ENCODE results near the gene NKIRAS2.

The NKIRAS2 gene

GRCh38 chr17:42001729-42002128 lies 18.2 kb upstream of the NKIRAS2 start:
- no peak overlapping the region for H3K4me2 ChIP-seq (ENCODE audit: low read depth, low read length, poor library complexity, severe bottlenecking)
- no peak overlapping the region for H3K9ac ChIP-seq (ENCODE audit: low read length)
- no peak overlapping the region for H3K4me3 ChIP-seq (ENCODE audit: insufficient read depth, low read length, poor library complexity, severe bottlenecking)
- H3F3A ChIP-seq (ENCODE audit: insufficient read depth) = peaks cover 12% of the 10 kb centered on the region
- peaks cover 15% of the 10 kb centered on the region; the same call in 1 of the 2 replicates for H3K36me3 ChIP-seq (ENCODE audit: low read length)
- no peaks in the 10 kb centered on the region for H3K9me2 ChIP-seq (replicated peaks; ENCODE audit: insufficient read depth, low read length)
- TF ChIP-seq EZH2phosphoT487 (conservative IDR thresholded peaks at IDR 0.05; ENCODE audit: low read length) = no peak
- TF ChIP-seq, protein P1, sequence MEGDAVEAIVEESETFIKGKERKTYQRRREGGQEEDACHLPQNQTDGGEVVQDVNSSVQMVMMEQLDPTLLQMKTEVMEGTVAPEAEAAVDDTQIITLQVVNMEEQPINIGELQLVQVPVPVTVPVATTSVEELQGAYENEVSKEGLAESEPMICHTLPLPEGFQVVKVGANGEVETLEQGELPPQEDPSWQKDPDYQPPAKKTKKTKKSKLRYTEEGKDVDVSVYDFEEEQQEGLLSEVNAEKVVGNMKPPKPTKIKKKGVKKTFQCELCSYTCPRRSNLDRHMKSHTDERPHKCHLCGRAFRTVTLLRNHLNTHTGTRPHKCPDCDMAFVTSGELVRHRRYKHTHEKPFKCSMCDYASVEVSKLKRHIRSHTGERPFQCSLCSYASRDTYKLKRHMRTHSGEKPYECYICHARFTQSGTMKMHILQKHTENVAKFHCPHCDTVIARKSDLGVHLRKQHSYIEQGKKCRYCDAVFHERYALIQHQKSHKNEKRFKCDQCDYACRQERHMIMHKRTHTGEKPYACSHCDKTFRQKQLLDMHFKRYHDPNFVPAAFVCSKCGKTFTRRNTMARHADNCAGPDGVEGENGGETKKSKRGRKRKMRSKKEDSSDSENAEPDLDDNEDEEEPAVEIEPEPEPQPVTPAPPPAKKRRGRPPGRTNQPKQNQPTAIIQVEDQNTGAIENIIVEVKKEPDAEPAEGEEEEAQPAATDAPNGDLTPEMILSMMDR (IDR thresholded peaks at IDR 0.05; ENCODE audit: insufficient read depth, low read length, poor library complexity, severe bottlenecking) = no peak
- peaks cover 7% of the 10 kb centered on the region; the same call in 1 of the 2 replicates for H4K20me1 ChIP-seq (ENCODE audit: low read depth, low read length)
- H3K27ac ChIP-seq (ENCODE audit: low read depth, low read length) = no peak overlapping the region
- no peak overlapping the region for H2AFZ ChIP-seq (ENCODE audit: low read depth, low read length, severe bottlenecking)
- H3K79me2 ChIP-seq (ENCODE audit: insufficient read depth, low read length) = peaks cover 62% of the 10 kb centered on the region
- H3K9me3 ChIP-seq (ENCODE audit: insufficient read depth, low read length) = no peaks in the 10 kb centered on the region
- H3K27me3 ChIP-seq (ENCODE audit: low read length) = no peaks in the 10 kb centered on the region

DNA sequence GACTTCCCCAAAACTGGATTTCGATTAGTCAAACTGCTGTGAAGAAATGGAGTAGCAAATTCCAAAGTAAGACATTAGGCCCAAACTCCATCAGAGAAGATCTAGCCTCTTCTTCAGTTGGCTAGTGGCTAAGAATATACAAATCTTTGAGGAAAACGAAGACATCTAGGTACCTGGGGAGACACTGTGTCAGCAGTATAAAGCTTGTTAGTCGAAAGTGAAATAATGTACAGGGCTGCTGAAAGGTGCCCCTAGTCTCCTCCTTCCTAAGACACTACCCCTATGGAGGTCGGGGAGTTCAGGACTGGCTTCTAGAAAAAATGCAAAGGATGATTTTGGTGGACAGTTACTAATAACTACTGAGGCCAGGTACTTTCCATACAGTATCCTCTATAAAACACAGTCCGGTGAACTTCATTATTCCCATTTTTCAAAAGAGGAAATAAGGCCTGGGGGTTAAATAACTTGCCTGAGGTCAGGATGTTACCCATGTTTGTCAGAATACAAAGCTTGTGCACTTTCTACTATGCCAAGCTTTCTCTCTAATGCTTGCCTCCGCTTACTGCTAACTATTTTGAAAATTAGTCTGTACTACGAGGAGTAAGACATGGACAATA lies 17.6 kb upstream of the NKIRAS2 start:
- TF ChIP-seq, protein P1 (IDR thresholded peaks at IDR 0.05; ENCODE audit: insufficient read depth, low read length, poor library complexity, severe bottlenecking) = no peak
- TF ChIP-seq EZH2phosphoT487 (conservative IDR thresholded peaks at IDR 0.05; ENCODE audit: low read length) = no peak
- peaks cover 15% of the 10 kb centered on the region; the same call in 1 of the 2 replicates for H3K36me3 ChIP-seq (ENCODE audit: low read length)

GRCh38 chr17:42002792-42003301 lies 17.0 kb upstream of the NKIRAS2 start:
- no peaks in the 10 kb centered on the region for H3K9me3 ChIP-seq (ENCODE audit: insufficient read depth, low read length)
- H2AFZ ChIP-seq (ENCODE audit: low read depth, low read length, severe bottlenecking) = no peak overlapping the region
- H3F3A ChIP-seq (ENCODE audit: insufficient read depth) = peaks cover 7% of the 10 kb centered on the region; the same call in 1 of the 2 replicates
- H3K27ac ChIP-seq (ENCODE audit: low read depth, low read length) = no peak overlapping the region
- no peak overlapping the region for H3K9ac ChIP-seq (ENCODE audit: low read length)
- H3K79me2 ChIP-seq (ENCODE audit: insufficient read depth, low read length) = peaks cover 73% of the 10 kb centered on the region
- H3K4me3 ChIP-seq (ENCODE audit: insufficient read depth, low read length, poor library complexity, severe bottlenecking) = no peak overlapping the region
- no peak overlapping the region for H3K4me2 ChIP-seq (ENCODE audit: low read depth, low read length, poor library complexity, severe bottlenecking)
- no peaks in the 10 kb centered on the region for H3K27me3 ChIP-seq (ENCODE audit: low read length)
- H4K20me1 ChIP-seq (ENCODE audit: low read depth, low read length) = peaks cover 11% of the 10 kb centered on the region; the same call in 1 of the 2 replicates
- peaks cover 15% of the 10 kb centered on the region; the same call in 1 of the 2 replicates for H3K36me3 ChIP-seq (ENCODE audit: low read length)
- no peaks in the 10 kb centered on the region for H3K9me2 ChIP-seq (replicated peaks; ENCODE audit: insufficient read depth, low read length)
- no peak for TF ChIP-seq EZH2phosphoT487 (conservative IDR thresholded peaks at IDR 0.05; ENCODE audit: low read length)
- TF ChIP-seq, protein P1 (IDR thresholded peaks at IDR 0.05; ENCODE audit: insufficient read depth, low read length, poor library complexity, severe bottlenecking) = no peak

More for the DNA sequence above, 17.6 kb upstream of the NKIRAS2 start:
- Histone ChIP-seq H3K27me3 (ENCODE audit: low read length) (no peaks in the 10 kb centered on the region), H3K4me3 (ENCODE audit: insufficient read depth, low read length, poor library complexity, severe bottlenecking) (no peak overlapping the region), H3K4me2 (ENCODE audit: low read depth, low read length, poor library complexity, severe bottlenecking) (no peak overlapping the region), H3K27ac (ENCODE audit: low read depth, low read length) (no peak overlapping the region), H2AFZ (ENCODE audit: low read depth, low read length, severe bottlenecking) (no peak overlapping the region), H3K9ac (ENCODE audit: low read length) (no peak overlapping the region), H3F3A (ENCODE audit: insufficient read depth) (peaks cover 7% of the 10 kb centered on the region; the same call in 1 of the 2 replicates), H3K79me2 (ENCODE audit: insufficient read depth, low read length) (peaks cover 68% of the 10 kb centered on the region), H3K9me2 (replicated peaks; ENCODE audit: insufficient read depth, low read length) (no peaks in the 10 kb centered on the region), H4K20me1 (ENCODE audit: low read depth, low read length) (peaks cover 11% of the 10 kb centered on the region; the same call in 1 of the 2 replicates), H3K9me3 (ENCODE audit: insufficient read depth, low read length) (no peaks in the 10 kb centered on the region)

All from SU-DHL-6 (cell line).